Islet of Langerhans (tissue), 1 donor: ENCODE results near the gene PARD3.
"Not testable (repeated sequence)": the region's sequence is repeated elsewhere in the genome, so short reads cannot be mapped to it uniquely, and the experiment has no call there.

Experiments used
- FAIRE-seq: peaks from one replicate; lab custom pipeline; 2011; peaks lifted over from hg19 to GRCh38; lab: Jason Lieb, UNC

The PARD3 gene

GRCh38 chr10:34715511-34716187 is 99.4 kb downstream of the PARD3 start:
- FAIRE-seq = no peak

- no peak for FAIRE-seq
Measured at GRCh38 chr10:34713875-34714274, 101.2 kb downstream of the PARD3 start.

- no peak for FAIRE-seq
Measured at GRCh38 chr10:34711500-34711899, 103.6 kb downstream of the PARD3 start.

- FAIRE-seq = no peak
Measured at GRCh38 chr10:34710391-34710751, 104.7 kb downstream of the PARD3 start.

GRCh38 chr10:34709637-34710390 is 105.3 kb downstream of the PARD3 start:
- FAIRE-seq = no peak

GRCh38 chr10:34707656-34708055 is 107.4 kb downstream of the PARD3 start:
- no peak for FAIRE-seq

- FAIRE-seq = not testable (repeated sequence)
Measured at GRCh38 chr10:34706992-34707391, 108.1 kb downstream of the PARD3 start.

GRCh38 chr10:34706147-34706546 is 108.9 kb downstream of the PARD3 start:
- no peak for FAIRE-seq

- FAIRE-seq = no peak
Measured at GRCh38 chr10:34705563-34705962, 109.5 kb downstream of the PARD3 start.

- no peak for FAIRE-seq
Measured at GRCh38 chr10:34704526-34705184, 110.4 kb downstream of the PARD3 start.

- no peak for FAIRE-seq
Measured at GRCh38 chr10:34702982-34703381, 112.1 kb downstream of the PARD3 start.

GRCh38 chr10:34702093-34702937 is 112.8 kb downstream of the PARD3 start:
- FAIRE-seq = no peak

- FAIRE-seq = no peak
Measured at GRCh38 chr10:34701194-34701593, 113.9 kb downstream of the PARD3 start.

- FAIRE-seq = not testable (repeated sequence)
Measured at GRCh38 chr10:34700752-34701151, 114.3 kb downstream of the PARD3 start.

GRCh38 chr10:34699904-34700517 is 115.1 kb downstream of the PARD3 start:
- FAIRE-seq = no peak

- no peak for FAIRE-seq
Measured at GRCh38 chr10:34698979-34699378, 116.1 kb downstream of the PARD3 start.

GRCh38 chr10:34698248-34698831 is 116.8 kb downstream of the PARD3 start:
- FAIRE-seq = no peak

- no peak for FAIRE-seq
Measured at GRCh38 chr10:34697351-34698247, 117.5 kb downstream of the PARD3 start.

- no peak for FAIRE-seq
Measured at GRCh38 chr10:34696423-34696822, 118.7 kb downstream of the PARD3 start.

- FAIRE-seq = no peak
Measured at GRCh38 chr10:34690383-34691049, 124.6 kb downstream of the PARD3 start.
